ENCODE data around the gene METTL25.

Gene METTL25

DNA sequence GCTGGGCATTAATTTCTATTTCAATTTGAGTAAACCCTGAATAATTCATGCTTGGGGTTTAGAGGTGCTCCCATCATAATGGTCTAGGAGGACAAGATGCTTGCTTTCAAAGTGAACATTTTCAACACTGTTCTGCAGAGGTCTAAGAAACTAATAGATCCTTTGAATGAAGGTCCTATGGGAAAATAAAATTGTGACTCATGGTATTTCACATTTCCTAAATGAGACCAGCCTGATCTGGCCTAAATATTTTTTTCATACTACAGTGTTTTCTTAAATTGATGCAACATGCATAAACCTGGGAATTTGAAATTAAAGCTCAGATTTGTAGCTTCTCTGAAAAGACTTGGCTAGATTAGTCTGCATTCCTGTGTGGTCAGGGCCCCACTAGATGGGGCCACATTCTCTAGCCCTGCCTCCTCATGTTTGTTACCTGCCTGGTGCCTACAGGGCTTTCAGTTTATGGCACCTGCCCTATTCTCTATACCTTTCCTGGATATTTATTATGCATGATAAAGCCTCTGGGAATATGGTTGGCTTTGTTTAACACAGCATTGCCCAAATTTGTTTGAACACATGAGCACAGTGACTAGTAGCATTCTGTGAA lies 112.7 kb downstream of the METTL25 start:
- Histone ChIP-seq H4K20me1 (ENCODE audit: low read depth, low read length) (no peaks in the 10 kb centered on the region), H3K9me3 (ENCODE audit: insufficient read depth, low read length) (no peaks in the 10 kb centered on the region), H2AFZ (ENCODE audit: low read depth, low read length, severe bottlenecking) (no peak overlapping the region), H3K27ac (ENCODE audit: low read depth, low read length) (no peak overlapping the region), H3K4me2 (ENCODE audit: low read depth, low read length, poor library complexity, severe bottlenecking) (no peak overlapping the region), H3K4me3 (ENCODE audit: insufficient read depth, low read length, poor library complexity, severe bottlenecking) (no peak overlapping the region), H3F3A (ENCODE audit: insufficient read depth) (no peaks in the 10 kb centered on the region), H3K36me3 (ENCODE audit: low read length) (no peaks in the 10 kb centered on the region), H3K79me2 (ENCODE audit: insufficient read depth, low read length) (no peaks in the 10 kb centered on the region), H3K9me2 (replicated peaks; ENCODE audit: insufficient read depth, low read length) (no peaks in the 10 kb centered on the region), H3K9ac (ENCODE audit: low read length) (no peak overlapping the region), H3K27me3 (ENCODE audit: low read length) (no peaks in the 10 kb centered on the region)
- TF ChIP-seq, protein P1, sequence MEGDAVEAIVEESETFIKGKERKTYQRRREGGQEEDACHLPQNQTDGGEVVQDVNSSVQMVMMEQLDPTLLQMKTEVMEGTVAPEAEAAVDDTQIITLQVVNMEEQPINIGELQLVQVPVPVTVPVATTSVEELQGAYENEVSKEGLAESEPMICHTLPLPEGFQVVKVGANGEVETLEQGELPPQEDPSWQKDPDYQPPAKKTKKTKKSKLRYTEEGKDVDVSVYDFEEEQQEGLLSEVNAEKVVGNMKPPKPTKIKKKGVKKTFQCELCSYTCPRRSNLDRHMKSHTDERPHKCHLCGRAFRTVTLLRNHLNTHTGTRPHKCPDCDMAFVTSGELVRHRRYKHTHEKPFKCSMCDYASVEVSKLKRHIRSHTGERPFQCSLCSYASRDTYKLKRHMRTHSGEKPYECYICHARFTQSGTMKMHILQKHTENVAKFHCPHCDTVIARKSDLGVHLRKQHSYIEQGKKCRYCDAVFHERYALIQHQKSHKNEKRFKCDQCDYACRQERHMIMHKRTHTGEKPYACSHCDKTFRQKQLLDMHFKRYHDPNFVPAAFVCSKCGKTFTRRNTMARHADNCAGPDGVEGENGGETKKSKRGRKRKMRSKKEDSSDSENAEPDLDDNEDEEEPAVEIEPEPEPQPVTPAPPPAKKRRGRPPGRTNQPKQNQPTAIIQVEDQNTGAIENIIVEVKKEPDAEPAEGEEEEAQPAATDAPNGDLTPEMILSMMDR (IDR thresholded peaks at IDR 0.05; ENCODE audit: insufficient read depth, low read length, poor library complexity, severe bottlenecking), result no peak
- no peak for TF ChIP-seq EZH2phosphoT487 (conservative IDR thresholded peaks at IDR 0.05; ENCODE audit: low read length)

DNA sequence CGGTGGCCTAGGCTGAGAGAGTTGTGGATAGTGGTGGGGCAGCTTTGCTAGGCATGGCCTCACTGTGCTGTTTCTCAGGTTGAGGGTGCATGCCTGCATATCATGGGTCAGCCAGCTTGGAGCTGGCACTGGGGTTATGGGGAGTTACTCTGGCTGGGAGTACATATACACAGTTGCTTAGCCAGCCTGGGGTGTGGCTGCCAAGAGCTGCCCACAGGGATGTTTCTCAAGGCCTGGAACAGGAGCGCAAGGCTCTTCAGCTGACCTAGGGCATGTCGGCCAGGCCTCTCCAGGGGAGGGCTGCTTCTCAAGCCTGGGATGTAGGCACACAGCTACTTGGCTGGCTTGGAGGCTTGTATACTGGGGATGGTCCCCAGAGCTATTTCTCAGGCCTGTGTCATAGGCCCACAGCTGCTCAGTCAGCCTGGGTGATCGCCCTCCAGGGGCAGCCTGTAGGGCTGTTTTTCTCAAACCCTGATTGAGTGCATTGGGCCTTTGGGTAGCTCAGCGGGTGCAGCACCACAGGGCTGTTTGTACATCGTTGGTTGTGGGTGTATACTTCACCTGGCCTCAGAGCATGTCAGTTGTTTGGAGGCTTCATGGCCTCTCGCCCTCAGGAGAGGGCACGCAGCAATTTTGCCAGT lies 114.9 kb downstream of the METTL25 start:
- H3K4me2 ChIP-seq (ENCODE audit: low read depth, low read length, poor library complexity, severe bottlenecking), result no peak overlapping the region
- no peak overlapping the region for H3K4me3 ChIP-seq (ENCODE audit: insufficient read depth, low read length, poor library complexity, severe bottlenecking)
- H3K79me2 ChIP-seq (ENCODE audit: insufficient read depth, low read length), result no peaks in the 10 kb centered on the region
- no peaks in the 10 kb centered on the region for H3K9me3 ChIP-seq (ENCODE audit: insufficient read depth, low read length)
- no peak overlapping the region for H2AFZ ChIP-seq (ENCODE audit: low read depth, low read length, severe bottlenecking)
- TF ChIP-seq, protein P1 (IDR thresholded peaks at IDR 0.05; ENCODE audit: insufficient read depth, low read length, poor library complexity, severe bottlenecking), result no peak
- no peak overlapping the region for H3K27ac ChIP-seq (ENCODE audit: low read depth, low read length)
- H3K9ac ChIP-seq (ENCODE audit: low read length), result no peak overlapping the region
- H3K36me3 ChIP-seq (ENCODE audit: low read length), result no peaks in the 10 kb centered on the region
- H4K20me1 ChIP-seq (ENCODE audit: low read depth, low read length), result no peaks in the 10 kb centered on the region
- H3K9me2 ChIP-seq (replicated peaks; ENCODE audit: insufficient read depth, low read length), result no peaks in the 10 kb centered on the region
- H3F3A ChIP-seq (ENCODE audit: insufficient read depth), result no peaks in the 10 kb centered on the region
- H3K27me3 ChIP-seq (ENCODE audit: low read length), result no peaks in the 10 kb centered on the region

DNA sequence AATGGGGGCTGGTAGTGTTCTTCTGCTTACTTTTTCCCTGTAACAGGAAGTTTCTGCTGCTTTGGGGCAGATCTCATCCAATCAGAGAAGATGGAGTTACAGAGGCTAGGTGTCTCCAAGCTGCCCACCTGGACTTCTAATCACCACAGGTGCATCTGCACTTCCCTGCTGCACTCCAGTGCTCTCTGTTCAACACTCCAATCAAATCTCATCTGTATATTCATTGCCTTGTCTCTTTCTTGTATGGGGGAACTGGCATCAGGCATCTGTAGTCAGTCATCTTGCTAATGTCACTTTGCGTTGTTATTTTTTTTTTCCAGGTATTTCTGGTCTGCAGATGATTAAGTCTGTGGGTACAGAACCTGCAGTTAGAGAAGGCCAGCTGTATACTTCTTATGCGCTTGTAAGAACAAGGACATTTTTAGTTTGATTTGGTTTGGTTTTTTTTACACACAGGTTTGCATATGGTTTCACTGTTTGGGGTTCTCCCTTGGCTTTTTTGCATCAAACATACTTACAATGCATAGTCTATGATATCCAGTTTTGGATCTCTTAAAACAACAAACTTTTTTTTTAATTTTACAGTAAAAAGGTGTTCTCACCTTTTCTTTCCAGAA lies 116.0 kb downstream of the METTL25 start:
- H3K9me2 ChIP-seq (replicated peaks; ENCODE audit: insufficient read depth, low read length), result no peaks in the 10 kb centered on the region
- H3K4me2 ChIP-seq (ENCODE audit: low read depth, low read length, poor library complexity, severe bottlenecking), result no peak overlapping the region
- TF ChIP-seq EZH2phosphoT487 (conservative IDR thresholded peaks at IDR 0.05; ENCODE audit: low read length), result no peak
- TF ChIP-seq, protein P1 (IDR thresholded peaks at IDR 0.05; ENCODE audit: insufficient read depth, low read length, poor library complexity, severe bottlenecking), result no peak
- no peaks in the 10 kb centered on the region for H3K36me3 ChIP-seq (ENCODE audit: low read length)
- H3K9me3 ChIP-seq (ENCODE audit: insufficient read depth, low read length), result no peaks in the 10 kb centered on the region
- no peaks in the 10 kb centered on the region for H3K27me3 ChIP-seq (ENCODE audit: low read length)
- H3K9ac ChIP-seq (ENCODE audit: low read length), result no peak overlapping the region
- no peaks in the 10 kb centered on the region for H3F3A ChIP-seq (ENCODE audit: insufficient read depth)
- H4K20me1 ChIP-seq (ENCODE audit: low read depth, low read length), result no peaks in the 10 kb centered on the region
- no peak overlapping the region for H2AFZ ChIP-seq (ENCODE audit: low read depth, low read length, severe bottlenecking)
- no peaks in the 10 kb centered on the region for H3K79me2 ChIP-seq (ENCODE audit: insufficient read depth, low read length)
- H3K27ac ChIP-seq (ENCODE audit: low read depth, low read length), result no peak overlapping the region
- no peak overlapping the region for H3K4me3 ChIP-seq (ENCODE audit: insufficient read depth, low read length, poor library complexity, severe bottlenecking)
